SK-N-SH treated with all-trans-retinoic acid at 6 μM for 48 hours (cell line): ENCODE data around the gene TRIOBP.

Experiments
- CREB5 ChIP-seq: fragments of 250-450 bp; sonication (Bioruptor Pico); IDR thresholded peaks from 2 replicates; pipeline ENCODE4 v1.5.1; 2020; ENCODE audit warnings: low read depth, mild to moderate bottlenecking, moderate library complexity
- CSRNP3 ChIP-seq: fragments of 250-450 bp; sonication (Bioruptor Pico); IDR thresholded peaks from 2 replicates; pipeline ENCODE4 v1.5.1; 2021; ENCODE audit warnings: mild to moderate bottlenecking, moderate library complexity
- ISL1 ChIP-seq: fragments of 250-450 bp; sonication (Bioruptor Pico); IDR thresholded peaks from 2 replicates; pipeline ENCODE4 v2.1.2; 2022; ENCODE audit warnings: mild to moderate bottlenecking, moderate library complexity
- PPARA ChIP-seq: fragments of 250-450 bp; sonication (Bioruptor Pico); IDR thresholded peaks from 2 replicates; pipeline ENCODE4 v1.5.0; 2020; ENCODE audit warnings: mild to moderate bottlenecking, borderline replicate concordance
- TCF4 ChIP-seq: fragments of 250-450 bp; sonication (Bioruptor Pico); IDR thresholded peaks from 2 replicates; pipeline ENCODE4 v1.8.0; 2021; ENCODE audit warnings: mild to moderate bottlenecking, moderate library complexity, borderline replicate concordance
- TOX ChIP-seq: fragments of 250-450 bp; sonication (Bioruptor Pico); IDR thresholded peaks from 2 replicates; pipeline ENCODE4 v1.8.0; 2021; ENCODE audit warnings: mild to moderate bottlenecking, moderate library complexity, borderline replicate concordance
- ZC3H10 ChIP-seq: fragments of 250-450 bp; sonication (Bioruptor Pico); IDR thresholded peaks from 2 replicates; pipeline ENCODE4 v1.5.1; 2021; ENCODE audit warnings: mild to moderate bottlenecking, moderate library complexity
- ZFP3 ChIP-seq: fragments of 250-450 bp; sonication (Bioruptor Pico); IDR thresholded peaks from 2 replicates; pipeline ENCODE4 v1.5.0; 2020; ENCODE audit warnings: mild to moderate bottlenecking, moderate library complexity
- ZNF8 ChIP-seq: fragments of 450-650 bp; formaldehyde crosslinking; IDR thresholded peaks from 2 replicates; pipeline ENCODE4 v1.5.0; 2020; ENCODE audit warnings: mild to moderate bottlenecking, moderate library complexity
- TF ChIP-seq, protein P1 (sequence below): fragments of 250-450 bp; sonication (Bioruptor Pico); IDR thresholded peaks from 2 replicates; pipeline ENCODE4 v1.8.0; 2020; ENCODE audit warnings: mild to moderate bottlenecking, moderate library complexity, borderline replicate concordance

GRCh38 chr22:37659897-37660708 lies 36.7 kb upstream of the TRIOBP start:
- TF ChIP-seq CSRNP3 (CRISPR knock-in tag) (no peak), TOX (CRISPR knock-in tag) (no peak), ZFP3 (CRISPR knock-in tag) (no peak), ISL1 (no peak), PPARA (CRISPR knock-in tag) (no peak), TCF4 (CRISPR knock-in tag) (no peak), ZNF8 (CRISPR knock-in tag) (no peak), CREB5 (CRISPR knock-in tag) (no peak), ZC3H10 (CRISPR knock-in tag) (no peak)
- TF ChIP-seq, protein P1, sequence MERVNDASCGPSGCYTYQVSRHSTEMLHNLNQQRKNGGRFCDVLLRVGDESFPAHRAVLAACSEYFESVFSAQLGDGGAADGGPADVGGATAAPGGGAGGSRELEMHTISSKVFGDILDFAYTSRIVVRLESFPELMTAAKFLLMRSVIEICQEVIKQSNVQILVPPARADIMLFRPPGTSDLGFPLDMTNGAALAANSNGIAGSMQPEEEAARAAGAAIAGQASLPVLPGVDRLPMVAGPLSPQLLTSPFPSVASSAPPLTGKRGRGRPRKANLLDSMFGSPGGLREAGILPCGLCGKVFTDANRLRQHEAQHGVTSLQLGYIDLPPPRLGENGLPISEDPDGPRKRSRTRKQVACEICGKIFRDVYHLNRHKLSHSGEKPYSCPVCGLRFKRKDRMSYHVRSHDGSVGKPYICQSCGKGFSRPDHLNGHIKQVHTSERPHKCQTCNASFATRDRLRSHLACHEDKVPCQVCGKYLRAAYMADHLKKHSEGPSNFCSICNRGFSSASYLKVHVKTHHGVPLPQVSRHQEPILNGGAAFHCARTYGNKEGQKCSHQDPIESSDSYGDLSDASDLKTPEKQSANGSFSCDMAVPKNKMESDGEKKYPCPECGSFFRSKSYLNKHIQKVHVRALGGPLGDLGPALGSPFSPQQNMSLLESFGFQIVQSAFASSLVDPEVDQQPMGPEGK (CRISPR knock-in tag): no peak
